T-helper 22 cell (primary cell): ENCODE data around the gene PRF1.
"Not testable (repeated sequence)": the region's sequence is repeated elsewhere in the genome, so short reads cannot be mapped to it uniquely, and the experiment has no call there.

ENCODE experiments used
- DNase-seq: peaks from one replicate; pipeline ENCODE4 v3.0.0-alpha.2; 2020; ENCODE audit warnings: low read depth

The PRF1 gene

GRCh38 chr10:70602665-70603448, at the start of gene PRF1:
PRF1 (minus strand) TSS chr10:70602741; CDS start chr10:70600902, 1,839 bp downstream.
- DNase-seq, result peak; percentile 48

- no peak for DNase-seq
Observed at GRCh38 chr10:70651661-70652060, 49.1 kb upstream of the PRF1 start.

GRCh38 chr10:70650718-70651117, 48.2 kb upstream of the PRF1 start:
- DNase-seq, result no peak

GRCh38 chr10:70650104-70650503, 47.6 kb upstream of the PRF1 start:
- DNase-seq, result no peak

GRCh38 chr10:70649526-70649925, 47.0 kb upstream of the PRF1 start:
- no peak for DNase-seq

GRCh38 chr10:70648427-70648826, 45.9 kb upstream of the PRF1 start:
- no peak for DNase-seq

- no peak for DNase-seq
Observed at GRCh38 chr10:70647086-70647485, 44.5 kb upstream of the PRF1 start.

- DNase-seq, result not testable (repeated sequence)
Observed at GRCh38 chr10:70644959-70645358, 42.4 kb upstream of the PRF1 start.

- not testable (repeated sequence) for DNase-seq
Observed at GRCh38 chr10:70643272-70643671, 40.7 kb upstream of the PRF1 start.

GRCh38 chr10:70639640-70640383, 37.3 kb upstream of the PRF1 start:
- DNase-seq, result not testable (repeated sequence)

GRCh38 chr10:70634515-70634914, 32.0 kb upstream of the PRF1 start:
- DNase-seq, result not testable (repeated sequence)

GRCh38 chr10:70634011-70634410, 31.5 kb upstream of the PRF1 start:
- no peak for DNase-seq

- DNase-seq, result not testable (repeated sequence)
Observed at GRCh38 chr10:70631735-70632134, 29.2 kb upstream of the PRF1 start.

GRCh38 chr10:70629338-70629737, 26.8 kb upstream of the PRF1 start:
- DNase-seq, result no peak

GRCh38 chr10:70626056-70626455, 23.5 kb upstream of the PRF1 start:
- DNase-seq, result no peak

GRCh38 chr10:70622981-70623844, 20.7 kb upstream of the PRF1 start:
- DNase-seq, result no peak

GRCh38 chr10:70622541-70622940, 20.0 kb upstream of the PRF1 start:
- DNase-seq, result no peak

- DNase-seq, result no peak
Observed at GRCh38 chr10:70621503-70622078, 19.1 kb upstream of the PRF1 start.

GRCh38 chr10:70620020-70620289, 17.4 kb upstream of the PRF1 start:
- DNase-seq, result no peak

GRCh38 chr10:70619271-70620019, 16.9 kb upstream of the PRF1 start:
- no peak for DNase-seq

GRCh38 chr10:70618663-70619062, 16.1 kb upstream of the PRF1 start:
- no peak for DNase-seq
